SK-N-SH (cell line): ENCODE measurements around the gene PRKG1. TPM values are rescaled to one million over a fixed set of nuclear protein-coding genes. Genes with fewer than 3 reads are reported as not detected.

ENCODE experiments used
- CTCF ChIA-PET: fragments of 300-600, 350-600 bp; formaldehyde crosslinking; extraction: SDS; loops from one replicate; lab custom pipeline; 2021; lab: Yijun Ruan, JAX
- POLR2A ChIA-PET: fragments of 350-600 bp; sonication (Branson Sonifier 250); formaldehyde crosslinking; extraction: SDS; loops from one replicate; lab custom pipeline; 2020; ENCODE audit warnings: antibody characterized with exemption, inconsistent platforms; lab: Yijun Ruan, JAX
- DNase-seq: peaks from one replicate; pipeline ENCODE4 v3.0.0; 2012
- H2AFZ ChIP-seq: fragments of 200-600 bp; sonication (generic); 2 replicates; pipeline ENCODE4 v1.8.1; 2016; ENCODE audit warnings: antibody characterized with exemption, mild to moderate bottlenecking, low read depth
- H3F3A ChIP-seq: fragments of 200-600 bp; sonication (generic); replicated peaks from 2 replicates; pipeline ENCODE3; 2016; ENCODE audit warnings: antibody characterized with exemption, mild to moderate bottlenecking; ENCODE audit not compliant: insufficient read depth
- H3K27ac ChIP-seq, 2 experiments: fragments of 200-500 bp in 1 of 2; fragments of 200-600 bp in 1 of 2; sonication (Bioruptor generic) in 1 of 2; sonication (generic), shearing (Covaris generic) in 1 of 2; 2 replicates each; pipeline versions ENCODE4 v1.5.1 to v1.6.1; 2014 to 2016; ENCODE audit warnings: low read depth in 2 of 2, inconsistent platforms in 1 of 2, low read length in 1 of 2, mild to moderate bottlenecking in 1 of 2, mixed read lengths in 1 of 2
- H3K27me3 ChIP-seq: fragments of 200-600 bp; sonication (generic), shearing (Covaris generic); 2 replicates; pipeline ENCODE4 v1.6.1; 2016; ENCODE audit warnings: mixed run types; ENCODE audit not compliant: insufficient read depth
- H3K36me3 ChIP-seq, 2 experiments: fragments of 200-500 bp in 1 of 2; fragments of 200-600 bp in 1 of 2; sonication (Bioruptor generic) in 1 of 2; sonication (generic) in 1 of 2; replicated peaks in 1 of 2; 2 replicates each; pipeline versions ENCODE3 to v1.5.1; 2014 to 2016; ENCODE audit warnings: low read length in 1 of 2, mild to moderate bottlenecking in 1 of 2; ENCODE audit not compliant: insufficient read depth in 2 of 2, control insufficient read depth in 1 of 2
- H3K4me1 ChIP-seq, 2 experiments: fragments of 200-500 bp in 1 of 2; fragments of 200-600 bp in 1 of 2; sonication (Bioruptor generic) in 1 of 2; sonication (generic), shearing (Covaris generic) in 1 of 2; 2 replicates each; pipeline versions ENCODE4 v1.5.1 to v1.6.1; 2014 to 2016; ENCODE audit warnings: low read depth in 1 of 2, low read length in 1 of 2, mixed run types in 1 of 2; ENCODE audit not compliant: insufficient read depth in 2 of 2, control insufficient read depth in 1 of 2
- H3K4me2 ChIP-seq: fragments of 200-600 bp; sonication (generic), shearing (Covaris generic); 2 replicates; pipeline ENCODE4 v1.6.1; 2017; ENCODE audit warnings: mixed run types
- H3K4me3 ChIP-seq, 2 experiments: fragments of 200-500 bp in 1 of 2; fragments of 200-600 bp in 1 of 2; sonication (Bioruptor generic) in 1 of 2; sonication (generic), shearing (Covaris generic) in 1 of 2; 2 replicates each; pipeline versions ENCODE4 v1.5.1 to v1.8.1; 2014 to 2016; ENCODE audit warnings: low read depth in 2 of 2, inconsistent platforms in 1 of 2, low read length in 1 of 2, mild to moderate bottlenecking in 1 of 2, mixed read lengths in 1 of 2, moderate library complexity in 1 of 2
- H3K79me2 ChIP-seq: fragments of 200-600 bp; sonication (generic); 2 replicates; pipeline ENCODE4 v1.8.1; 2017; ENCODE audit warnings: mild to moderate bottlenecking; ENCODE audit not compliant: insufficient read depth
- H3K9ac ChIP-seq: fragments of 200-600 bp; sonication (generic); 2 replicates; pipeline ENCODE4 v1.6.1; 2017; ENCODE audit warnings: mixed run types
- H3K9me2 ChIP-seq: fragments of 200-600 bp; sonication (generic); 2 replicates; pipeline ENCODE4 v1.6.1; 2017; ENCODE audit warnings: mixed run types
- H3K9me3 ChIP-seq: fragments of 200-600 bp; sonication (generic); 2 replicates; pipeline ENCODE4 v1.6.1; 2017; ENCODE audit warnings: mixed run types, mild to moderate bottlenecking, moderate library complexity
- H4K20me1 ChIP-seq: fragments of 200-600 bp; sonication (generic); 2 replicates; pipeline ENCODE4 v1.6.1; 2017; ENCODE audit warnings: mild to moderate bottlenecking, mixed run types; ENCODE audit not compliant: insufficient read depth
- EP300 ChIP-seq, 2 experiments: IDR thresholded peaks; 2 replicates each; pipeline versions ENCODE4 v1.4.0 to v1.6.1; 2012; ENCODE audit warnings: borderline replicate concordance in 1 of 2, low read depth in 1 of 2, low read length in 1 of 2
- EZH2phosphoT487 ChIP-seq: fragments of 200-600 bp; sonication (generic); IDR thresholded peaks from 2 replicates; pipeline ENCODE4 v1.6.1; 2017; ENCODE audit warnings: low read depth, mixed run types, mild to moderate bottlenecking, antibody characterized with exemption, moderate library complexity, borderline replicate concordance
- FOXJ3 ChIP-seq: sonication (generic); formaldehyde crosslinking; IDR thresholded peaks from 2 replicates; pipeline ENCODE4 v1.5.1; 2020; ENCODE audit warnings: mild to moderate bottlenecking, missing genetic modification reagents
- GABPA ChIP-seq: IDR thresholded peaks from 2 replicates; pipeline ENCODE4 v1.4.0; 2012; ENCODE audit warnings: low read depth, mild to moderate bottlenecking
- GATA2 ChIP-seq: sonication (generic); formaldehyde crosslinking; IDR thresholded peaks from 2 replicates; pipeline ENCODE4 v1.5.0; 2020; ENCODE audit warnings: mild to moderate bottlenecking, missing genetic modification reagents
- NRF1 ChIP-seq: IDR thresholded peaks from 2 replicates; pipeline ENCODE4 v1.6.1; 2012; ENCODE audit warnings: low read depth, mild to moderate bottlenecking, low read length
- RCOR1 ChIP-seq: fragments of 150-350 bp; IDR thresholded peaks from 2 replicates; pipeline ENCODE4 v1.6.1; 2017; ENCODE audit warnings: antibody characterized with exemption, low read length
- RFX5 ChIP-seq: IDR thresholded peaks from 2 replicates; pipeline ENCODE4 v1.6.1; 2012; ENCODE audit warnings: mild to moderate bottlenecking, improper control_type of control experiment, low read length
- SIN3A ChIP-seq: IDR thresholded peaks from 2 replicates; pipeline ENCODE4 v1.6.1; 2012; ENCODE audit warnings: low read depth, mild to moderate bottlenecking, low read length, moderate library complexity, borderline replicate concordance
- SMC3 ChIP-seq: IDR thresholded peaks from 2 replicates; pipeline ENCODE4 v1.6.1; 2012; ENCODE audit warnings: low read depth, low read length, improper control_type of control experiment
- WGBS: methylation state at CpG from one replicate; pipeline ENCODE4 v1.1.6; 2017; ENCODE audit warnings: low lambda C conversion rate; 5-methylcytosine and 5-hydroxymethylcytosine counted together
- polyA plus RNA-seq, 3 experiments: library from polyadenylated mRNA; depleted of rRNA; stranded (reverse); fragments of >200 nt; gene quantifications; 2 replicates each; pipeline ENCODE4 v1.2.3, GENCODE V29; 2012
- TF ChIP-seq, protein P1 (sequence below): IDR thresholded peaks from 2 replicates; pipeline ENCODE4 v1.6.1; 2012; ENCODE audit warnings: mild to moderate bottlenecking, low read depth, low read length, moderate library complexity
- TF ChIP-seq, protein P2 (sequence below): IDR thresholded peaks from 2 replicates; pipeline ENCODE4 v1.4.0; 2012; ENCODE audit warnings: low read depth, borderline replicate concordance
- TF ChIP-seq, protein P3 (sequence below): fragments of 150-350 bp; IDR thresholded peaks from 2 replicates; pipeline ENCODE4 v1.6.1; 2016; ENCODE audit warnings: mild to moderate bottlenecking, low read depth, low read length
- TF ChIP-seq, protein P4 (sequence below): IDR thresholded peaks from 2 replicates; pipeline ENCODE4 v1.4.0; 2012; ENCODE audit warnings: low read depth, borderline replicate concordance
- TF ChIP-seq, protein P5 (sequence below): fragments of 150-350 bp; IDR thresholded peaks from 2 replicates; pipeline ENCODE4 v1.6.1; 2017; ENCODE audit warnings: antibody characterized with exemption, low read length, low read depth, borderline replicate concordance

PRKG1 gene
- polyA plus RNA-seq, 1 of the 3 experiments (the other 2 are of a cell fraction), result 4.1 TPM

DNA sequence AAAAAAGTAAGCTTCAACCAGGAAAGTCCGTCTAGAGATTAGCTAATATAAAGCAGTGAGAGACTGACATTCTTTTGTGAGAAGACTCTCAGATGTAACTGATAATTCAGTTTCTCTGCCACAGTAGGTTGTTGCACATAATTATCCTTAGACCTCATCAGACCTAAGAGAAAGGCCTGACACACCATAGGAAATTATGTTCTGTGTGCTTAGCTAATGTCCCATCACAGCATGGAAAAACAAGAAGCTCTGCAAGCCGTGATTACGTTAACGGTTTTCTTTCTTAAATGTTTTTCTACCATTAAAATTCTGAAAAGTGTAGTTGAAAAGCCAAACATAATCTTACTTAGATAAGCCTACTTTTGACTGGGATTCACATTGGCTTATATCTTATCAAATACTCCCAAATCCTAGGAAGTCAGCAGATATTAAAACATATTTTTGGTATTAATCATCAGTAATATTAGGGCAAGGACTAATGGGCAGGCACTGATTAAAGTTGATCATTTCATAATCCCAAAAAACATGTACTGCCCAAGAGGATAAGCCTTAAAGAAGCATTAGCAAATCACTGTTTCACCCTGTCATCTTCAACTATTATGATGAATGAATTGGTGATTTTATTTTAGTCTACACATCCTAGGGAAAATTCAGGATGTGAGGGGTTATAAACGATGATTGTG, 619.9 kb downstream of the PRKG1 start:
- peaks cover 25 to 32% of the 10 kb centered on the region in 2 experiments for H3K36me3 ChIP-seq
- no peak overlapping the region for H3K9ac ChIP-seq
- no peaks in the 10 kb centered on the region for H3K9me3 ChIP-seq
- no peak for DNase-seq
- peaks cover 4% of the 10 kb centered on the region for H4K20me1 ChIP-seq
- POLR2A ChIA-PET, result no interaction called here
- no peaks in the 10 kb centered on the region for H3K27me3 ChIP-seq
- TF ChIP-seq RCOR1 (no peak), EZH2phosphoT487 (no peak), NRF1 (no peak), RFX5 (no peak), SMC3 (no peak), GABPA (no peak), EP300 (IDR thresholded peaks at IDR 0.05; ENCODE audit: borderline replicate concordance in 1 of 2, low read depth in 1 of 2, low read length in 1 of 2) (no peak), SIN3A (no peak), FOXJ3 (no peak), GATA2 (CRISPR knock-in tag) (no peak)
- TF ChIP-seq, protein P1, sequence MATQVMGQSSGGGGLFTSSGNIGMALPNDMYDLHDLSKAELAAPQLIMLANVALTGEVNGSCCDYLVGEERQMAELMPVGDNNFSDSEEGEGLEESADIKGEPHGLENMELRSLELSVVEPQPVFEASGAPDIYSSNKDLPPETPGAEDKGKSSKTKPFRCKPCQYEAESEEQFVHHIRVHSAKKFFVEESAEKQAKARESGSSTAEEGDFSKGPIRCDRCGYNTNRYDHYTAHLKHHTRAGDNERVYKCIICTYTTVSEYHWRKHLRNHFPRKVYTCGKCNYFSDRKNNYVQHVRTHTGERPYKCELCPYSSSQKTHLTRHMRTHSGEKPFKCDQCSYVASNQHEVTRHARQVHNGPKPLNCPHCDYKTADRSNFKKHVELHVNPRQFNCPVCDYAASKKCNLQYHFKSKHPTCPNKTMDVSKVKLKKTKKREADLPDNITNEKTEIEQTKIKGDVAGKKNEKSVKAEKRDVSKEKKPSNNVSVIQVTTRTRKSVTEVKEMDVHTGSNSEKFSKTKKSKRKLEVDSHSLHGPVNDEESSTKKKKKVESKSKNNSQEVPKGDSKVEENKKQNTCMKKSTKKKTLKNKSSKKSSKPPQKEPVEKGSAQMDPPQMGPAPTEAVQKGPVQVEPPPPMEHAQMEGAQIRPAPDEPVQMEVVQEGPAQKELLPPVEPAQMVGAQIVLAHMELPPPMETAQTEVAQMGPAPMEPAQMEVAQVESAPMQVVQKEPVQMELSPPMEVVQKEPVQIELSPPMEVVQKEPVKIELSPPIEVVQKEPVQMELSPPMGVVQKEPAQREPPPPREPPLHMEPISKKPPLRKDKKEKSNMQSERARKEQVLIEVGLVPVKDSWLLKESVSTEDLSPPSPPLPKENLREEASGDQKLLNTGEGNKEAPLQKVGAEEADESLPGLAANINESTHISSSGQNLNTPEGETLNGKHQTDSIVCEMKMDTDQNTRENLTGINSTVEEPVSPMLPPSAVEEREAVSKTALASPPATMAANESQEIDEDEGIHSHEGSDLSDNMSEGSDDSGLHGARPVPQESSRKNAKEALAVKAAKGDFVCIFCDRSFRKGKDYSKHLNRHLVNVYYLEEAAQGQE, result no peak
- TF ChIP-seq, protein P2, sequence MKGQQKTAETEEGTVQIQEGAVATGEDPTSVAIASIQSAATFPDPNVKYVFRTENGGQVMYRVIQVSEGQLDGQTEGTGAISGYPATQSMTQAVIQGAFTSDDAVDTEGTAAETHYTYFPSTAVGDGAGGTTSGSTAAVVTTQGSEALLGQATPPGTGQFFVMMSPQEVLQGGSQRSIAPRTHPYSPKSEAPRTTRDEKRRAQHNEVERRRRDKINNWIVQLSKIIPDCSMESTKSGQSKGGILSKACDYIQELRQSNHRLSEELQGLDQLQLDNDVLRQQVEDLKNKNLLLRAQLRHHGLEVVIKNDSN, result no peak
- TF ChIP-seq, protein P3, sequence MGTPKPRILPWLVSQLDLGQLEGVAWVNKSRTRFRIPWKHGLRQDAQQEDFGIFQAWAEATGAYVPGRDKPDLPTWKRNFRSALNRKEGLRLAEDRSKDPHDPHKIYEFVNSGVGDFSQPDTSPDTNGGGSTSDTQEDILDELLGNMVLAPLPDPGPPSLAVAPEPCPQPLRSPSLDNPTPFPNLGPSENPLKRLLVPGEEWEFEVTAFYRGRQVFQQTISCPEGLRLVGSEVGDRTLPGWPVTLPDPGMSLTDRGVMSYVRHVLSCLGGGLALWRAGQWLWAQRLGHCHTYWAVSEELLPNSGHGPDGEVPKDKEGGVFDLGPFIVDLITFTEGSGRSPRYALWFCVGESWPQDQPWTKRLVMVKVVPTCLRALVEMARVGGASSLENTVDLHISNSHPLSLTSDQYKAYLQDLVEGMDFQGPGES, result no peak
- TF ChIP-seq, protein P4, sequence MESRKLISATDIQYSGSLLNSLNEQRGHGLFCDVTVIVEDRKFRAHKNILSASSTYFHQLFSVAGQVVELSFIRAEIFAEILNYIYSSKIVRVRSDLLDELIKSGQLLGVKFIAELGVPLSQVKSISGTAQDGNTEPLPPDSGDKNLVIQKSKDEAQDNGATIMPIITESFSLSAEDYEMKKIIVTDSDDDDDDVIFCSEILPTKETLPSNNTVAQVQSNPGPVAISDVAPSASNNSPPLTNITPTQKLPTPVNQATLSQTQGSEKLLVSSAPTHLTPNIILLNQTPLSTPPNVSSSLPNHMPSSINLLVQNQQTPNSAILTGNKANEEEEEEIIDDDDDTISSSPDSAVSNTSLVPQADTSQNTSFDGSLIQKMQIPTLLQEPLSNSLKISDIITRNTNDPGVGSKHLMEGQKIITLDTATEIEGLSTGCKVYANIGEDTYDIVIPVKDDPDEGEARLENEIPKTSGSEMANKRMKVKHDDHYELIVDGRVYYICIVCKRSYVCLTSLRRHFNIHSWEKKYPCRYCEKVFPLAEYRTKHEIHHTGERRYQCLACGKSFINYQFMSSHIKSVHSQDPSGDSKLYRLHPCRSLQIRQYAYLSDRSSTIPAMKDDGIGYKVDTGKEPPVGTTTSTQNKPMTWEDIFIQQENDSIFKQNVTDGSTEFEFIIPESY, result no peak
- TF ChIP-seq, protein P5, sequence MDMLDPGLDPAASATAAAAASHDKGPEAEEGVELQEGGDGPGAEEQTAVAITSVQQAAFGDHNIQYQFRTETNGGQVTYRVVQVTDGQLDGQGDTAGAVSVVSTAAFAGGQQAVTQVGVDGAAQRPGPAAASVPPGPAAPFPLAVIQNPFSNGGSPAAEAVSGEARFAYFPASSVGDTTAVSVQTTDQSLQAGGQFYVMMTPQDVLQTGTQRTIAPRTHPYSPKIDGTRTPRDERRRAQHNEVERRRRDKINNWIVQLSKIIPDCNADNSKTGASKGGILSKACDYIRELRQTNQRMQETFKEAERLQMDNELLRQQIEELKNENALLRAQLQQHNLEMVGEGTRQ, result no peak
- TF ChIP-seq, all 33 proteins: peak for 0
- CTCF ChIA-PET, result interaction anchor here (0.6 kb wide), 1 partner anchor 631 kb away, joined by 3 read pairs; no protein-coding TSS in a partner anchor
- Histone ChIP-seq H3K4me3 (no peak overlapping the region), H3K79me2 (peaks cover 36% of the 10 kb centered on the region), H3K4me2 (no peak overlapping the region), H3F3A (peaks cover 5% of the 10 kb centered on the region), H3K4me1 (peaks cover 0 to 20% of the 10 kb centered on the region in 2 experiments; a peak in 3 of 4 replicates), H3K27ac (no peak overlapping the region), H3K9me2 (no peaks in the 10 kb centered on the region), H2AFZ (no peak overlapping the region)
- WGBS, result 90% methylated on average over 5 of the region's 5 CpGs
